Endothelial cell of umbilical vein (primary cell): ENCODE data around the gene CHCHD5. TPM values are rescaled to one million over a fixed set of nuclear protein-coding genes. Genes with fewer than 3 reads are reported as not detected.

ENCODE experiments used
- polyA plus RNA-seq, 4 experiments: library from polyadenylated mRNA; depleted of rRNA in 3 of 4; stranded (reverse) in 3 of 4; unstranded in 1 of 4; fragments of >200 nt; gene quantifications; 2 replicates each; pipeline versions ENCODE4 v1.2.1 to v1.2.3, GENCODE V29; 2011 to 2012; ENCODE audit warnings: missing spikeins in 1 of 4
- small RNA-seq: library from RNA; depleted of rRNA; stranded (forward); fragments of <200 nt; gene quantifications from one replicate; pipeline ENCODE3, GENCODE V24; 2012; ENCODE audit warnings: low replicate concordance, low read depth; ENCODE audit not compliant: insufficient read depth, insufficient read length
- total RNA-seq: library from RNA; stranded (reverse); gene quantifications from 2 replicates; pipeline ENCODE4 v1.2.3, GENCODE V29; 2021

Gene CHCHD5
- total and polyA plus RNA-seq, 2 donors (not counting 3 experiments of a cell fraction or from before 2014, with no cell fraction given) = 22.2 to 44.7 TPM

Small RNA genes lying within 50 kb of the gene (small RNA-seq; reads per million reads assigned to genes)
- gene RF00019 = not detected

Other genes with a start within 250 kb of the CHCHD5 start
- gene RGPD8, start 151.0 kb upstream of the CHCHD5 start, total RNA-seq = 10.8 and 17.7 TPM in 2 replicates
- gene RGPD8, start 151.0 kb upstream of the CHCHD5 start, polyA plus RNA-seq = 0.75 and 0.98 TPM in 2 replicates
- gene TTL, start 102.5 kb upstream of the CHCHD5 start, total RNA-seq = 66.8 and 71.0 TPM in 2 replicates
- gene TTL, start 102.5 kb upstream of the CHCHD5 start, polyA plus RNA-seq = 17.9 and 21.9 TPM in 2 replicates
- 21.3 and 28.9 TPM in 2 replicates for gene POLR1B, start 42.1 kb upstream of the CHCHD5 start, total RNA-seq
- gene POLR1B, start 42.1 kb upstream of the CHCHD5 start, polyA plus RNA-seq = 12.2 and 13.8 TPM in 2 replicates
- 141 and 149 TPM in 2 replicates for gene SLC20A1, start 61.3 kb downstream of the CHCHD5 start, total RNA-seq
- 47.0 and 52.7 TPM in 2 replicates for gene SLC20A1, start 61.3 kb downstream of the CHCHD5 start, polyA plus RNA-seq
- gene NT5DC4, start 136.4 kb downstream of the CHCHD5 start, total RNA-seq = not detected in 2 replicates
- not detected in 2 replicates for gene NT5DC4, start 136.4 kb downstream of the CHCHD5 start, polyA plus RNA-seq
- 25.2 and 30.7 TPM in 2 replicates for gene CKAP2L, start 180.0 kb downstream of the CHCHD5 start, total RNA-seq
- 2.3 and 3.4 TPM in 2 replicates for gene CKAP2L, start 180.0 kb downstream of the CHCHD5 start, polyA plus RNA-seq
- 0.99 and 1.4 TPM in 2 replicates for gene IL1A, start 199.9 kb downstream of the CHCHD5 start, total RNA-seq
- gene IL1A, start 199.9 kb downstream of the CHCHD5 start, polyA plus RNA-seq = 0.25 and 0.29 TPM in 2 replicates